GM18520 (cell line): ENCODE results near the gene SRCIN1.
"Not testable (repeated sequence)": the region's sequence is repeated elsewhere in the genome, so short reads cannot be mapped to it uniquely, and the experiment has no call there.

Experiments used
- ATAC-seq: cut with Tn5 transposase; IDR thresholded peaks from one replicate; pipeline ENCODE4 v1.9.1; 2021; ENCODE audit not compliant: unreplicated experiment

SRCIN1 gene, protein sequence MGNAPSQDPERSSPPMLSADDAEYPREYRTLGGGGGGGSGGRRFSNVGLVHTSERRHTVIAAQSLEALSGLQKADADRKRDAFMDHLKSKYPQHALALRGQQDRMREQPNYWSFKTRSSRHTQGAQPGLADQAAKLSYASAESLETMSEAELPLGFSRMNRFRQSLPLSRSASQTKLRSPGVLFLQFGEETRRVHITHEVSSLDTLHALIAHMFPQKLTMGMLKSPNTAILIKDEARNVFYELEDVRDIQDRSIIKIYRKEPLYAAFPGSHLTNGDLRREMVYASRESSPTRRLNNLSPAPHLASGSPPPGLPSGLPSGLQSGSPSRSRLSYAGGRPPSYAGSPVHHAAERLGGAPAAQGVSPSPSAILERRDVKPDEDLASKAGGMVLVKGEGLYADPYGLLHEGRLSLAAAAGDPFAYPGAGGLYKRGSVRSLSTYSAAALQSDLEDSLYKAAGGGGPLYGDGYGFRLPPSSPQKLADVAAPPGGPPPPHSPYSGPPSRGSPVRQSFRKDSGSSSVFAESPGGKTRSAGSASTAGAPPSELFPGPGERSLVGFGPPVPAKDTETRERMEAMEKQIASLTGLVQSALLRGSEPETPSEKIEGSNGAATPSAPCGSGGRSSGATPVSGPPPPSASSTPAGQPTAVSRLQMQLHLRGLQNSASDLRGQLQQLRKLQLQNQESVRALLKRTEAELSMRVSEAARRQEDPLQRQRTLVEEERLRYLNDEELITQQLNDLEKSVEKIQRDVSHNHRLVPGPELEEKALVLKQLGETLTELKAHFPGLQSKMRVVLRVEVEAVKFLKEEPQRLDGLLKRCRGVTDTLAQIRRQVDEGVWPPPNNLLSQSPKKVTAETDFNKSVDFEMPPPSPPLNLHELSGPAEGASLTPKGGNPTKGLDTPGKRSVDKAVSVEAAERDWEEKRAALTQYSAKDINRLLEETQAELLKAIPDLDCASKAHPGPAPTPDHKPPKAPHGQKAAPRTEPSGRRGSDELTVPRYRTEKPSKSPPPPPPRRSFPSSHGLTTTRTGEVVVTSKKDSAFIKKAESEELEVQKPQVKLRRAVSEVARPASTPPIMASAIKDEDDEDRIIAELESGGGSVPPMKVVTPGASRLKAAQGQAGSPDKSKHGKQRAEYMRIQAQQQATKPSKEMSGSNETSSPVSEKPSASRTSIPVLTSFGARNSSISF

DNA sequence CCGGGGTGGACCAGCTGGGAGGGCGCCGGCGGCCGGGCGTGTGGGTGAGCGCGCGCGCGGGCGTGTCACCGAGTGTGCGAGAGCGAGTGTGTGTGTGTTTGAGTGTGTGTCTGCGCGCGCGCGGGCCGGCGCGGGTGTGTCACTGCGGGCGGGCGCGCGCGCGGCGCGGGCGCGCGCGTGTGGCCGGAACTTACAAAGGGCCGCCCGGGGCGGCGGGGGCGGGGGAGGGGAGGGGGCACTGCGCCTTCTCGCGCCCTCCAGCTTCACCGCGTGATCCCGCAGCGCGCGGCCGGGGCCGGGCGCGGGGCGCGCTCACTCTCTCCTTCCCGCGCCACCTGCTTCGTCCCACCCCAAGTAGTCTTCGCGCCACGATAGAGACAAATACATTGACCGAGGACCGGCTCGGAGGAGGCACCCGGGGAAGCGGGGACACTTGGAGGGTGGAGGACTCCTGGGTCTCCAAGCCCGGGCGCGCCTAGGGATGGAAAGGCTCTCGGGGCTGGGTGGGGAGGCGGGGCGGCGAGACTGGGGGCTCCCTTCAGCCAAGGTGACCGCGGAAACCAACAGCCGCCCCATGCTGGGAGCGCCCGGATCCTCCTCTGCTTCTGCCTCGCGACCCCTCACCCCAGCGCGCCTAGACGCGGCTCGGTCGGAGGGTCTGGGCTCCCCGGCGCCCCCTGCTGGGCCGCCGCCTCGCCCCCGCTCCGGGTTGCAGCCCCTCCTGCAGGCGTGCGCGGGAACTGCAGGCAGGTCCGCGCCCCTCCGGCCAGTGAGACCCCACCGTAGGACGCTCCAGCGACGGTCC lies at the start of gene SRCIN1:
TSS of gene SRCIN1 (minus strand) at position 112 of the 805 bp plus-strand sequence. CDS start 247 bp downstream, outside the sequence.
- ATAC-seq: no peak

DNA sequence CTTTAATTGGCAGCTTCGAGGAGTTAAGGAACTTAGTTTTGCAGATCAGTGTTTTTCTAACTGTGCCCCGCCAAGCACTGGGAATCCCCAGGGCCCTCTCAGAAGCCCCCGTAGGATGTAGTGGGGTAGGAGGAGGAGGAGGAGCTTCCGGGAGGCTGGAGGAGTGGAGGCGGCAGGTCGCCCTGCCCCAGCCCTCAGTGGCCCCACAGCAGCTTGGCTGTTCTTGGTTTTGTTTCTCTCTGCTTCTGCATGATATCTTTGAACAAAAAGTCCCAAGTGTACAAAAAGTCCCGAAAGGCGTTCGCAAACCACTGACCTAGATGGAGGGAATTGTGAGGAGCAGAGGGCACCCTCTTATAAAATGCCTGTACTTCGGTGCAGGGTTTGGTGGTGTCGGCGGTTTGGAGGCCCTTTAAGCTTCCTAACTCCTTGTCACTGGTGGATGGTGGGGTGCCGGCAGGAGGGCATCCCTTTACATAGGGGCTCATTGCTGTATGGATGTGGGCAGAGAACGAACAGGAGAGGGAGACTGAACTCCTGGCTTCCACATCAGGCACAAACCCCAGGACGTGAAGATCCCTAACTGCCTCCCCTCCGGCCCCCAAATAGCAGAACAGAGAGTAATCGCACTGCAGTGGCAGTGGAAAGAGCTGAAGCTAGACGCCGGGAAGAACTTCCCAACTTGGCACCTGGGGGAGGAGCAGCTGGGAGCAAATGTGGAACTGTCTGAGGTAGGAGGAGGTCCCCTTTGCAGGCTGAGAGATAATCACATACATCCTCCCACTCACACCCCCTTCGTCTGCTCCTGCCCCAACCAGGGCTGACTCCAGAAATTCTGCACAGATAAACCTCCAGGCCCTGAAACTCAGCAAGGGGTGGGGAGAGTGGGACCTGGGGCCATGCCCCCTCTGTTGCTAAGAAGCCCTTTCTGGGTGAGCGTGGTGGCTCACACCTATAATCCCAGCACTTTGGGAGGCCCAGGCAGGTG lies 49.0 kb upstream of the SRCIN1 start:
- no peak for ATAC-seq

DNA sequence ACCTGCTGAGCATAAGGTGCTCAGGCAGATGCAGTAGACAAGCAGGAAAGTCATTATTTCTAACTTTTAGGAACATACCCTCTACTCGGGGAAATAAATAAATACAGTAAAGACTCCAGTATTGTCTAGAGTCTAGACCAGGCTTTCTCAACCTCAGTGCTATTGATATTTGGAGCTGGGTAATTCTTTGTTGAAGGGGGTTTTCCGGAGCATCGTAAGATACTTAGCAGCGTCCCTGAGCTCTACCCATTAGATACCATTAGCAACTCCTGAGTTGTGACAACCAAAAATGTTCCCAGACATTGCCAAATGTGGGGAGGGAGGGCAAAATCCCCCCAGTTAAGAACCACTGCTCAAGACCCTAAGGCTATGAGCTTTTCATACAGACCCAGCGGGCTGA lies 47.9 kb upstream of the SRCIN1 start:
- ATAC-seq: no peak

DNA sequence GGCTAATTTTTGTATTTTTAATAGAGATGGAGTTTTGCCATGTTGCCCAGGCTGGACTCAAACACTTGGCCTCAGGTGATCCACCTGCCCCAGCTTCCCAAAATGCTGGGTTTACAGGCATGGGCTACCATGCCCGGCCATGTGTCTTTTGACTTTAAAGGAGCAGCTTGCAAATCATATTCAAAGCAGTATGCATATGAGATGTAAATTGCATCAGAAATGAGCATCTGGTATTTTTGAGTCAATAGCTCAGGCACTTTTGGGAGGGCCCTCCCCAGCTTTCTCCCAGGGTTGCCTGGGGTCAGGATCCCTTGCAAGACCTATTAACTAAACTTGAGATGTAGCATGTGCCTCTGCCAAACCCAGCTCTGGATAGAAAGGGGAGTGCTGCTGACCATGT lies 47.5 kb upstream of the SRCIN1 start:
- ATAC-seq: no peak

- not testable (repeated sequence) for ATAC-seq
These were observed 45.0 kb upstream of the SRCIN1 start for GRCh38 chr17:38650653-38651173.

- ATAC-seq: no peak
These were observed 32.2 kb upstream of the SRCIN1 start for GRCh38 chr17:38637951-38638350.

DNA sequence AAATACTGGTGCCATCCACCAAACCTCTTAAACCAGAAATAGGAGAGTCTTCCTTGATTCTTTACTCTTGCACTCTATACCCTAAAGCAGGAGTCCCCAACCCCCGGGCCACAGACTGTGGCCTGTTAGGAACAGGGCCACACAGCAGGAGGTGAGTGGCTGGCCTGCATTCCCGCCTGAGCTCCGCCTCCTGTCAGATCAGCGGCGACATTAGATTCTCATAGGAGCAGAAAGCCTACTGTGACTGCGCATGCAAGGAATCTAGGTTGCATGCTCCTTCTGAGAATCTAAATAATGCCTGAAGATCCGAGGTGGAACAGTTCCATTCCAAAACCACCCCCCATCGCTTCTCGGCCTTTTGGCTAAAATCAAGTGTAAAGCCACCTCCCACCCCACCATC lies 30.3 kb upstream of the SRCIN1 start:
- ATAC-seq: no peak

DNA sequence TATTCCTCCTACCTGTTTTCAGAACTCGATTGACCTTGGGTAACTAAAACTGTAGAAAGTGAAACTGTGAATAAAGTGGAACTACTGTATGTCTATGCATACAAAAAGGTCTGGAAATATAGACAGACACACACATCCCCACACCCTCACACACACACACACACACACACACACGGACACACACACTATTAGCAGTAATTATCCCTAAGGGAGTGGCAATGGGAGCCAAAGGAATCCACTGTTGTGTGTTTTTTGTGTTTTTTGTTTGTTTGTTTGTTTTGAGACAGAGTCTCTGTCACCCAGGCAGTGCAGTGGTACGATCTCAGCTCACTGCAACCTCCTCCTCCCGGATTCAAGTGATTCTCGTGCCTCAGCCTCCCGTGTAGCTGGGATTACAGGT lies 26.6 kb upstream of the SRCIN1 start:
- no peak for ATAC-seq

DNA sequence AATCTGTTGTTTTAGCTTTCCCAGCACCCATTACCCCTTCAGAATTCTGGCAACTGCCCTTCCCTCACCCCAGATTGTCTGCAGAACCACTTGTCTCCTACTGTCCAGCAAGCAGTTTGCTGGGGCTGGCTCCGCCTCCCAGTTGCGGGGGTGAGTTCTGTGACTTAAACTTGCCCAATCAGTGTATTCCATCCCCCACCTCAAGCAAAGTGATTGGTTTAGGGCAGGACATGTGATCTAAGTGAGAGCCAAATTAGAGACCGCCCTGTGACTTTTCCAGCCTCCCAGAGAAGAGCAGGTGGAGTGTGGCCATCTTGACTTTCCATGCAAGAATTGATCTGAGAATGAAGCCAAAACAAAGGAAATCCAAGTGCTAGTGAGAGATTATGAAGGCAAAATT lies 22.7 kb upstream of the SRCIN1 start:
- ATAC-seq: no peak

DNA sequence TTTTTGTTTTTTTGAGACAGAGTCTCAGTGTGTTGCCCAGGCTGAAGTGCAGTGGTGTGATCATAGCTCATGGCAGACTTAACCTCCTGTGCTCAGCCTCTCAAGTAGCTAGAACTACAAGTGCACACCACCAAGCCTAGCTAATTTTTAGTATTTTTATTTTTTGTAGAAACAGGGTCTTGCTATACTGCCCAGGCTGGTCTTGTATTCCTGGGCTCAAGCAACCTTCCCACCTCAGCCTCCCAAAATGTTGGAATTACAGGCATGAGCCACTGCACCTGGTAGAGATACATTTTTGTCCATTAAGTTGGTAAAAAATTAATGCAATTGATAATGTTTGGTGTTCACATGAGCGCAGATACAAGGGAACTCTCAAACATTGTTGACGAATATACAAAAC lies 22.2 kb upstream of the SRCIN1 start:
- no peak for ATAC-seq

GRCh38 chr17:38626606-38627226 lies 21.0 kb upstream of the SRCIN1 start:
- ATAC-seq: not testable (repeated sequence)

- ATAC-seq: no peak
These were observed 19.7 kb upstream of the SRCIN1 start for GRCh38 chr17:38625482-38625881.

GRCh38 chr17:38624782-38625355 lies 19.1 kb upstream of the SRCIN1 start:
- peak; percentile 58 for ATAC-seq

- no peak for ATAC-seq
These were observed 15.8 kb upstream of the SRCIN1 start for GRCh38 chr17:38621538-38621937.

DNA sequence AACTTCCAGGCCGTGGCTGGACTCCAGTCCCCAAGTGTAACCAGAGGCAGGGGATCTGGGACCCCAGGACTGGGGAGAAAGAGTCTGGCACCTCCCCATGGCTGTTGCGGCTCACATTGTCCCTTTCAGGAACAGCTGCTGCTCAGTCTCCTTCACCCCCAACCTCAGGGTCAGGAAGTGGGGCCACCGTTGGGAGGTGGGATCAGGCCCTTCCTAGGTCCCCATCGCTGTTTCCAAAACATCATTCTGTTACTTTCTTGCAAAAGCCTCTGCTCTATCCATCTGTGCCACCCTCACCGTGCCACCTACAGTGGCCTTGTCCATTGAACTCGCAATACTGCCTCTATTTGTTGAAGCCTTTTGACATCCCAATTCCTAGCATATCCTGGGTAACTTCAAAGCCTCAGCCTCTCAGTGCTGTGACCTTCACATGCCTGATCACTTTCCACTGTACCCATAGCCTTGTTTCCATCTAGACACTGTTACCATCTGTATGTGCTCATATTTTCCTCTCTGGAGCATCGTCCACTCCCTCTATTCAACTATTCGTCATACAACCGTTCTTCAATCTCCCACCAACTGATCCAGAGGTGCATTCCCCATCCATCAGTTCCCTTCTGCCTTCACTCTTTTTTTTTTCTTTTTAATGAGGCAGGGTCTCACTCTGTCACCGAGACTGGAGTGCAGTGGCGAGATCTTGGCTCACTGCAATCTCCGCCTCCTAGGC lies 15.0 kb upstream of the SRCIN1 start:
- ATAC-seq: no peak

GRCh38 chr17:38619937-38620550 lies 14.3 kb upstream of the SRCIN1 start:
- no peak for ATAC-seq

- no peak for ATAC-seq
These were observed 13.7 kb upstream of the SRCIN1 start for GRCh38 chr17:38619451-38619795.
